WTC11 (cell line): ENCODE results near the gene CEP250. TPM values are rescaled to one million over a fixed set of nuclear protein-coding genes. Genes with fewer than 3 reads are reported as not detected.

ENCODE experiments used
- ATAC-seq: fragments of 200-7000 bp; cut with Tn5 transposase; 2 replicates; pipeline ENCODE4 v1.10.0; 2021; ENCODE audit warnings: mild to moderate bottlenecking, moderate library complexity
- CTCF ChIA-PET: fragments of 300-600 bp; sonication (Branson Sonifier 250); formaldehyde crosslinking; loops from one replicate; lab custom pipeline; 2021; ENCODE audit warnings: antibody characterized with exemption; lab: Charles Lee
- POLR2A ChIA-PET: fragments of 350-600 bp; sonication (Branson Sonifier 250); formaldehyde crosslinking; loops from one replicate; lab custom pipeline; 2021; ENCODE audit warnings: antibody characterized with exemption; lab: Charles Lee
- DNase-seq: peaks from one replicate; pipeline ENCODE4 v3.0.0; 2021; ENCODE audit warnings: low spot score
- H3K27ac Mint-ChIP-seq: 2 replicates; pipeline ENCODE4 v1.8.0; 2021; ENCODE audit warnings: mixed read lengths
- H3K27me3 Mint-ChIP-seq: 2 replicates; pipeline ENCODE4 v1.8.0; 2021; ENCODE audit warnings: low read depth, mild to moderate bottlenecking, moderate library complexity, mixed read lengths
- H3K36me3 Mint-ChIP-seq: 2 replicates; pipeline ENCODE4 v1.8.0; 2021; ENCODE audit warnings: mixed read lengths
- H3K4me1 Mint-ChIP-seq: 2 replicates; pipeline ENCODE4 v1.8.0; 2022; ENCODE audit warnings: mixed read lengths
- H3K4me3 Mint-ChIP-seq: 2 replicates; pipeline ENCODE4 v1.8.0; 2021; ENCODE audit warnings: mild to moderate bottlenecking, moderate library complexity, mixed read lengths
- H3K9me3 Mint-ChIP-seq: 2 replicates; pipeline ENCODE4 v1.8.0; 2021; ENCODE audit warnings: mixed read lengths
- ATF1 ChIP-seq: sonication (generic); formaldehyde crosslinking; IDR thresholded peaks from 2 replicates; pipeline ENCODE4 v1.8.1; 2023; ENCODE audit warnings: mild to moderate bottlenecking, moderate library complexity, missing genetic modification reagents
- CREM ChIP-seq: sonication (generic); formaldehyde crosslinking; IDR thresholded peaks from 2 replicates; pipeline ENCODE4 v1.8.1; 2022; ENCODE audit warnings: mild to moderate bottlenecking, missing genetic modification reagents, moderate library complexity
- EMX1 ChIP-seq: fragments of 250-450 bp; sonication (Bioruptor Pico); IDR thresholded peaks from 2 replicates; pipeline ENCODE4 v1.8.0; 2021; ENCODE audit warnings: mild to moderate bottlenecking
- FOXK1 ChIP-seq: sonication (generic); formaldehyde crosslinking; IDR thresholded peaks from 2 replicates; pipeline ENCODE4 v1.8.0; 2022; ENCODE audit warnings: mild to moderate bottlenecking, moderate library complexity, missing genetic modification reagents
- GABPB1 ChIP-seq: sonication (generic); formaldehyde crosslinking; IDR thresholded peaks from 2 replicates; pipeline ENCODE4 v1.8.1; 2023; ENCODE audit warnings: mild to moderate bottlenecking, missing genetic modification reagents
- IRF2 ChIP-seq: sonication (generic); formaldehyde crosslinking; IDR thresholded peaks from 2 replicates; pipeline ENCODE4 v1.8.0; 2022; ENCODE audit warnings: low read depth, missing genetic modification reagents, borderline replicate concordance
- MXD4 ChIP-seq: fragments of 250-450 bp; sonication (Bioruptor Pico); IDR thresholded peaks from 2 replicates; pipeline ENCODE4 v1.8.0; 2021; ENCODE audit warnings: mild to moderate bottlenecking, moderate library complexity, borderline replicate concordance
- MYBL2 ChIP-seq: sonication (generic); formaldehyde crosslinking; IDR thresholded peaks from 2 replicates; pipeline ENCODE4 v1.8.1; 2023; ENCODE audit warnings: mild to moderate bottlenecking, moderate library complexity, missing genetic modification reagents
- NR1H2 ChIP-seq: sonication (generic); formaldehyde crosslinking; IDR thresholded peaks from 2 replicates; pipeline ENCODE4 v1.9.0; 2021; ENCODE audit warnings: mild to moderate bottlenecking, moderate library complexity, missing genetic modification reagents
- NR3C1 ChIP-seq: sonication (generic); formaldehyde crosslinking; conservative IDR thresholded peaks from 2 replicates; pipeline ENCODE4 v1.8.1; 2023; ENCODE audit warnings: low read depth, mild to moderate bottlenecking, missing genetic modification reagents
- RORB ChIP-seq: fragments of 250-450 bp; sonication (Bioruptor Pico); IDR thresholded peaks from 2 replicates; pipeline ENCODE4 v1.9.0; 2021; ENCODE audit warnings: mild to moderate bottlenecking
- TCF7 ChIP-seq: sonication (generic); formaldehyde crosslinking; IDR thresholded peaks from 2 replicates; pipeline ENCODE4 v1.8.0; 2022; ENCODE audit warnings: mild to moderate bottlenecking, low read depth, missing genetic modification reagents, moderate library complexity
- ZNF232 ChIP-seq: sonication (generic); formaldehyde crosslinking; IDR thresholded peaks from 2 replicates; pipeline ENCODE4 v1.8.0; 2022; ENCODE audit warnings: mild to moderate bottlenecking, missing genetic modification reagents
- ZNF317 ChIP-seq: sonication (generic); formaldehyde crosslinking; IDR thresholded peaks from 2 replicates; pipeline ENCODE4 v1.8.1; 2023; ENCODE audit warnings: low read depth, mild to moderate bottlenecking, moderate library complexity, missing genetic modification reagents, borderline replicate concordance
- total RNA-seq: library from RNA; stranded (reverse); gene quantifications from 3 replicates; pipeline ENCODE4 v1.2.3, GENCODE V29; 2021
- TF ChIP-seq, protein P1 (sequence below): sonication (generic); formaldehyde crosslinking; IDR thresholded peaks from 2 replicates; pipeline ENCODE4 v1.8.1; 2022; ENCODE audit warnings: mild to moderate bottlenecking, missing genetic modification reagents, moderate library complexity, borderline replicate concordance
- TF ChIP-seq, protein P2 (sequence below): sonication (generic); formaldehyde crosslinking; IDR thresholded peaks from 2 replicates; pipeline ENCODE4 v1.8.0; 2022; ENCODE audit warnings: mild to moderate bottlenecking, missing genetic modification reagents
- TF ChIP-seq, protein P3 (sequence below): sonication (generic); formaldehyde crosslinking; IDR thresholded peaks from 2 replicates; pipeline ENCODE4 v1.8.0; 2023; ENCODE audit warnings: missing genetic modification reagents, mild to moderate bottlenecking, borderline replicate concordance
- TF ChIP-seq, protein P4 (sequence below): sonication (generic); formaldehyde crosslinking; IDR thresholded peaks from 2 replicates; pipeline ENCODE4 v1.8.1; 2023; ENCODE audit warnings: mild to moderate bottlenecking, missing genetic modification reagents
- TF ChIP-seq, protein P5 (sequence below): sonication (generic); formaldehyde crosslinking; IDR thresholded peaks from 2 replicates; pipeline ENCODE4 v1.8.1; 2022; ENCODE audit warnings: mild to moderate bottlenecking, moderate library complexity, missing genetic modification reagents
- TF ChIP-seq, protein P6 (sequence below): fragments of 250-450 bp; sonication (Bioruptor Pico); conservative IDR thresholded peaks from 2 replicates; pipeline ENCODE4 v1.9.0; 2021; ENCODE audit warnings: mild to moderate bottlenecking

The CEP250 gene
- total RNA-seq, 1 experiment from 2014 or later, result 63.1 TPM

DNA sequence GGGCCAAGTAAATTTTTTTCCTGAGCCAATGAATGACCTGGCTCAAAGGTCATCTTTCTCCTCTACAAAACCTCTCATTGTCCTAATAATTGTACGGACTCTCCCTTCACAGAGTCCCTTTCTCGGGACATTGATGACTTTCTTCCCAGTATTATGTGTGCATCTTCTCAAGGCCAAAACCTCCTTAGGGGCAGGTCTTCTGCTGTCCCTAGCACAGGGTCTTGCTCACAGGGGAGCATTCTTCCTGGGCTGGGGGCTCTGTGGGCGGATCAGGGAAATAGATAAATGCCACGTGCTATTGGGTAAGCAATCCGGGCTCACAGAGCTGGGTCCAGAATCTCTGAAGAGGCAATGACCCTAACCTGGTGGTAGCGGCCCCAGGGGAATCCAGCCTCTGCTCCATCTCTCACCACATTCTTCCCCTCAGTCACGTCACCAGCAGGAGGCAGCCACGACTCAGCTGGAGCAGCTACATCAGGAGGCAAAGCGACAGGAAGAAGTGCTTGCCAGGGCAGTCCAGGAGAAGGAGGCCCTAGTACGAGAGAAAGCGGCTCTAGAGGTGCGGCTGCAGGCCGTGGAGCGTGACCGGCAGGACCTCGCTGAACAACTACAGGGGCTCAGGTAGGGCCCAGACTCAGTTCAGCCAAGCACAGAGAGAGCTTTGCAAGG, 23.5 kb downstream of the CEP250 start:
- no peaks in the 10 kb centered on the region for H3K27me3 Mint-ChIP-seq
- H3K4me3 Mint-ChIP-seq, result no peak overlapping the region
- H3K27ac Mint-ChIP-seq, result no peak overlapping the region
- H3K4me1 Mint-ChIP-seq, result no peaks in the 10 kb centered on the region
- TF ChIP-seq TCF7 (CRISPR knock-in tag), result no peak
- 0 out of 2 replicates have a peak, but pooled peaks have one; percentile 20 for TF ChIP-seq GABPB1 (CRISPR knock-in tag)
- peaks cover 44% of the 10 kb centered on the region for H3K36me3 Mint-ChIP-seq
- peaks cover 6% of the 10 kb centered on the region for H3K9me3 Mint-ChIP-seq
- DNase-seq (peak; percentile 46), ATAC-seq (peak; percentile 79)
- CTCF ChIA-PET, result interaction anchor here (0.6 to 1.4 kb wide), 11 partner anchors 9 to 468 kb away, joined by 3 to 6 read pairs (median 4); partner anchors contain the start of genes CEP250 and ERGIC3
- POLR2A ChIA-PET, result interaction anchor here (1.2 kb wide), 1 partner anchor 24 kb away, joined by 4 read pairs; the partner anchor contains the start of gene CEP250

DNA sequence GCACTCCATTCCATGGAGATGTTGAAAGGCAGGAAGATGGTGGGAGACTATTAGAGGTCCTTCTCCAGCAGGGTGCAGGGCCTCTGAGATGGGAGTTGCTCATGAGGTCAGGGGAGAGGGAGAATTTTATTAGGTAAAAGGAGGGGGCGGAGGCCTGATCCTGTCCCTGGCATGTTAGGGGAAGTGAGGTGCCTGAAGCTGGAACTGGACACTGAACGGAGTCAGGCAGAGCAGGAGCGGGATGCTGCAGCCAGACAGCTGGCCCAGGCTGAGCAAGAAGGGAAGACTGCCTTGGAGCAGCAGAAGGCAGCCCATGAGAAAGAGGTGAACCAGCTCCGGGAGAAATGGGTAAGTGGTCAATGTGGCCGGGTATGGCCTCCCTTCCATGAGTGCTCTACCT, 24.4 kb downstream of the CEP250 start:
- H3K4me1 Mint-ChIP-seq, result no peaks in the 10 kb centered on the region
- H3K4me3 Mint-ChIP-seq, result no peak overlapping the region
- TF ChIP-seq NR1H2 (CRISPR knock-in tag) (no peak), IRF2 (CRISPR knock-in tag) (no peak), NR3C1 (CRISPR knock-in tag) (no peak), ZNF232 (CRISPR knock-in tag) (no peak), MXD4 (CRISPR knock-in tag) (no peak), EMX1 (CRISPR knock-in tag) (no peak), MYBL2 (no peak), ZNF317 (no peak), RORB (CRISPR knock-in tag) (no peak), CREM (CRISPR knock-in tag) (no peak), ATF1 (no peak), FOXK1 (CRISPR knock-in tag) (no peak)
- TF ChIP-seq, protein P1, sequence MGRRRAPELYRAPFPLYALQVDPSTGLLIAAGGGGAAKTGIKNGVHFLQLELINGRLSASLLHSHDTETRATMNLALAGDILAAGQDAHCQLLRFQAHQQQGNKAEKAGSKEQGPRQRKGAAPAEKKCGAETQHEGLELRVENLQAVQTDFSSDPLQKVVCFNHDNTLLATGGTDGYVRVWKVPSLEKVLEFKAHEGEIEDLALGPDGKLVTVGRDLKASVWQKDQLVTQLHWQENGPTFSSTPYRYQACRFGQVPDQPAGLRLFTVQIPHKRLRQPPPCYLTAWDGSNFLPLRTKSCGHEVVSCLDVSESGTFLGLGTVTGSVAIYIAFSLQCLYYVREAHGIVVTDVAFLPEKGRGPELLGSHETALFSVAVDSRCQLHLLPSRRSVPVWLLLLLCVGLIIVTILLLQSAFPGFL, result no peak
- TF ChIP-seq, protein P2, sequence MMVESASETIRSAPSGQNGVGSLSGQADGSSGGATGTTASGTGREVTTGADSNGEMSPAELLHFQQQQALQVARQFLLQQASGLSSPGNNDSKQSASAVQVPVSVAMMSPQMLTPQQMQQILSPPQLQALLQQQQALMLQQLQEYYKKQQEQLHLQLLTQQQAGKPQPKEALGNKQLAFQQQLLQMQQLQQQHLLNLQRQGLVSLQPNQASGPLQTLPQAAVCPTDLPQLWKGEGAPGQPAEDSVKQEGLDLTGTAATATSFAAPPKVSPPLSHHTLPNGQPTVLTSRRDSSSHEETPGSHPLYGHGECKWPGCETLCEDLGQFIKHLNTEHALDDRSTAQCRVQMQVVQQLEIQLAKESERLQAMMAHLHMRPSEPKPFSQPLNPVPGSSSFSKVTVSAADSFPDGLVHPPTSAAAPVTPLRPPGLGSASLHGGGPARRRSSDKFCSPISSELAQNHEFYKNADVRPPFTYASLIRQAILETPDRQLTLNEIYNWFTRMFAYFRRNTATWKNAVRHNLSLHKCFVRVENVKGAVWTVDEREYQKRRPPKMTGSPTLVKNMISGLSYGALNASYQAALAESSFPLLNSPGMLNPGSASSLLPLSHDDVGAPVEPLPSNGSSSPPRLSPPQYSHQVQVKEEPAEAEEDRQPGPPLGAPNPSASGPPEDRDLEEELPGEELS (CRISPR knock-in tag), result no peak
- TF ChIP-seq, protein P3, sequence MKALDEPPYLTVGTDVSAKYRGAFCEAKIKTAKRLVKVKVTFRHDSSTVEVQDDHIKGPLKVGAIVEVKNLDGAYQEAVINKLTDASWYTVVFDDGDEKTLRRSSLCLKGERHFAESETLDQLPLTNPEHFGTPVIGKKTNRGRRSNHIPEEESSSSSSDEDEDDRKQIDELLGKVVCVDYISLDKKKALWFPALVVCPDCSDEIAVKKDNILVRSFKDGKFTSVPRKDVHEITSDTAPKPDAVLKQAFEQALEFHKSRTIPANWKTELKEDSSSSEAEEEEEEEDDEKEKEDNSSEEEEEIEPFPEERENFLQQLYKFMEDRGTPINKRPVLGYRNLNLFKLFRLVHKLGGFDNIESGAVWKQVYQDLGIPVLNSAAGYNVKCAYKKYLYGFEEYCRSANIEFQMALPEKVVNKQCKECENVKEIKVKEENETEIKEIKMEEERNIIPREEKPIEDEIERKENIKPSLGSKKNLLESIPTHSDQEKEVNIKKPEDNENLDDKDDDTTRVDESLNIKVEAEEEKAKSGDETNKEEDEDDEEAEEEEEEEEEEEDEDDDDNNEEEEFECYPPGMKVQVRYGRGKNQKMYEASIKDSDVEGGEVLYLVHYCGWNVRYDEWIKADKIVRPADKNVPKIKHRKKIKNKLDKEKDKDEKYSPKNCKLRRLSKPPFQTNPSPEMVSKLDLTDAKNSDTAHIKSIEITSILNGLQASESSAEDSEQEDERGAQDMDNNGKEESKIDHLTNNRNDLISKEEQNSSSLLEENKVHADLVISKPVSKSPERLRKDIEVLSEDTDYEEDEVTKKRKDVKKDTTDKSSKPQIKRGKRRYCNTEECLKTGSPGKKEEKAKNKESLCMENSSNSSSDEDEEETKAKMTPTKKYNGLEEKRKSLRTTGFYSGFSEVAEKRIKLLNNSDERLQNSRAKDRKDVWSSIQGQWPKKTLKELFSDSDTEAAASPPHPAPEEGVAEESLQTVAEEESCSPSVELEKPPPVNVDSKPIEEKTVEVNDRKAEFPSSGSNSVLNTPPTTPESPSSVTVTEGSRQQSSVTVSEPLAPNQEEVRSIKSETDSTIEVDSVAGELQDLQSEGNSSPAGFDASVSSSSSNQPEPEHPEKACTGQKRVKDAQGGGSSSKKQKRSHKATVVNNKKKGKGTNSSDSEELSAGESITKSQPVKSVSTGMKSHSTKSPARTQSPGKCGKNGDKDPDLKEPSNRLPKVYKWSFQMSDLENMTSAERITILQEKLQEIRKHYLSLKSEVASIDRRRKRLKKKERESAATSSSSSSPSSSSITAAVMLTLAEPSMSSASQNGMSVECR, result no peak
- TF ChIP-seq, protein P4, sequence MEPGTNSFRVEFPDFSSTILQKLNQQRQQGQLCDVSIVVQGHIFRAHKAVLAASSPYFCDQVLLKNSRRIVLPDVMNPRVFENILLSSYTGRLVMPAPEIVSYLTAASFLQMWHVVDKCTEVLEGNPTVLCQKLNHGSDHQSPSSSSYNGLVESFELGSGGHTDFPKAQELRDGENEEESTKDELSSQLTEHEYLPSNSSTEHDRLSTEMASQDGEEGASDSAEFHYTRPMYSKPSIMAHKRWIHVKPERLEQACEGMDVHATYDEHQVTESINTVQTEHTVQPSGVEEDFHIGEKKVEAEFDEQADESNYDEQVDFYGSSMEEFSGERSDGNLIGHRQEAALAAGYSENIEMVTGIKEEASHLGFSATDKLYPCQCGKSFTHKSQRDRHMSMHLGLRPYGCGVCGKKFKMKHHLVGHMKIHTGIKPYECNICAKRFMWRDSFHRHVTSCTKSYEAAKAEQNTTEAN, result no peak
- TF ChIP-seq, protein P5, sequence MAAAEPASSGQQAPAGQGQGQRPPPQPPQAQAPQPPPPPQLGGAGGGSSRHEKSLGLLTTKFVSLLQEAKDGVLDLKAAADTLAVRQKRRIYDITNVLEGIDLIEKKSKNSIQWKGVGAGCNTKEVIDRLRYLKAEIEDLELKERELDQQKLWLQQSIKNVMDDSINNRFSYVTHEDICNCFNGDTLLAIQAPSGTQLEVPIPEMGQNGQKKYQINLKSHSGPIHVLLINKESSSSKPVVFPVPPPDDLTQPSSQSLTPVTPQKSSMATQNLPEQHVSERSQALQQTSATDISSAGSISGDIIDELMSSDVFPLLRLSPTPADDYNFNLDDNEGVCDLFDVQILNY (CRISPR knock-in tag), result no peak
- TF ChIP-seq, protein P6, sequence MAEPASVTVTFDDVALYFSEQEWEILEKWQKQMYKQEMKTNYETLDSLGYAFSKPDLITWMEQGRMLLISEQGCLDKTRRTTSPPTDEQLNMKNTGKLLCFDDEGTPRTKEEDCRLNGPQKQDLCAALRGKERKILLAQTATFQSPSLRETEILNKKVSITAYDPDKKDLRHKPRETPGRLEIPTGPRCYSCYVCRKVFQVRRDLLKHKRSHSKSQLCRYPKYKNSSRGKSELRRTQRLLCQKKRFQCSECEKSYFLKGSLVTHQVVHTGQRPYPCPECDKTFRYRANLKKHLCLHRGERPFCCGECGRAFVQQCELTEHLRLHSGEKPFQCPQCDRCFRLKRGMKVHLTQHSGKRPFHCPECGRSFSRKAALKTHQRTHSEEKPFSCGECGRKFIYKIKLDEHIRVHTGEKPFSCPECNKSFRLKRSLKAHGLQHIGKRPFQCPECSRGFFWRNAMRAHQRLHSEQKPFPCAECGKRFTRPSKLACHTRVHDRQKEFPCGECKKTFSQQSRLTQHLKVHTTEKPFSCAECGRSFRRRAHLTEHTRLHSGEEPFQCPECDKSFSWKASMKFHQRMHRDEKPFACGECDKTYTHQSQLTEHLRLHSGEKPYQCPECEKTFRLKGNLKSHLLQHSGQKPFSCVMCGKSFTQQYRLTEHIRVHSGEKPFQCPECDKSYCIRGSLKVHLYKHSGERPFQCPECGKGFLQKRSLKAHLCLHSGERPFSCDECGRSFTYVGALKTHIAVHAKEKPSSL, result no peak
- no peak for ATAC-seq
- no peak overlapping the region for H3K27ac Mint-ChIP-seq
- DNase-seq, result no peak
- no peaks in the 10 kb centered on the region for H3K27me3 Mint-ChIP-seq
- peaks cover 53% of the 10 kb centered on the region for H3K36me3 Mint-ChIP-seq
- peaks cover 13% of the 10 kb centered on the region for H3K9me3 Mint-ChIP-seq
- ChIA-PET CTCF (interaction anchor here (0.8 to 1.4 kb wide), 7 partner anchors 8 to 468 kb away, joined by 3 to 6 read pairs (median 3); partner anchors contain the start of gene ERGIC3), POLR2A (interaction anchor here (1.2 kb wide), 1 partner anchor 25 kb away, joined by 4 read pairs; the partner anchor contains the start of gene CEP250)
